Neural crest cell (in vitro differentiated cells): ENCODE data around the gene TMC1. TPM values are rescaled to one million over a fixed set of nuclear protein-coding genes. Genes with fewer than 3 reads are reported as not detected.
"Not testable (repeated sequence)": the region's sequence is repeated elsewhere in the genome, so short reads cannot be mapped to it uniquely, and the experiment has no call there.

Source experiments
- DNase-seq: peaks from one replicate; pipeline ENCODE4 v3.0.0; 2021; ENCODE audit warnings: low read depth, mixed read lengths, low spot score
- H3K27ac Mint-ChIP-seq: one replicate; pipeline ENCODE4 v1.8.0; 2021; ENCODE audit warnings: mild to moderate bottlenecking, mixed read lengths; ENCODE audit not compliant: unreplicated experiment
- H3K27me3 Mint-ChIP-seq: 2 replicates; pipeline ENCODE4 v1.8.0; 2021; ENCODE audit warnings: low read depth, mild to moderate bottlenecking, mixed read lengths
- H3K36me3 Mint-ChIP-seq: 2 replicates; pipeline ENCODE4 v1.8.0; 2021; ENCODE audit warnings: low read depth, mild to moderate bottlenecking, mixed read lengths
- H3K4me1 Mint-ChIP-seq: 2 replicates; pipeline ENCODE4 v1.8.0; 2021; ENCODE audit warnings: mixed read lengths
- H3K4me3 Mint-ChIP-seq: one replicate; pipeline ENCODE4 v1.8.0; 2021; ENCODE audit warnings: mild to moderate bottlenecking, mixed read lengths
- H3K9me3 Mint-ChIP-seq: 2 replicates; pipeline ENCODE4 v1.8.0; 2021; ENCODE audit warnings: mixed read lengths
- CTCF ChIP-seq: fragments of 200-600 bp; sonication (generic); conservative IDR thresholded peaks from 2 replicates; pipeline ENCODE4 v1.5.0; 2021; ENCODE audit warnings: antibody characterized with exemption, mild to moderate bottlenecking
- total RNA-seq: library from RNA; stranded (reverse); gene quantifications from 2 replicates; pipeline ENCODE4 v1.2.1, GENCODE V29; 2021

The TMC1 gene
- total RNA-seq, 1 donor from 2014 or later, result 0.33 TPM

DNA sequence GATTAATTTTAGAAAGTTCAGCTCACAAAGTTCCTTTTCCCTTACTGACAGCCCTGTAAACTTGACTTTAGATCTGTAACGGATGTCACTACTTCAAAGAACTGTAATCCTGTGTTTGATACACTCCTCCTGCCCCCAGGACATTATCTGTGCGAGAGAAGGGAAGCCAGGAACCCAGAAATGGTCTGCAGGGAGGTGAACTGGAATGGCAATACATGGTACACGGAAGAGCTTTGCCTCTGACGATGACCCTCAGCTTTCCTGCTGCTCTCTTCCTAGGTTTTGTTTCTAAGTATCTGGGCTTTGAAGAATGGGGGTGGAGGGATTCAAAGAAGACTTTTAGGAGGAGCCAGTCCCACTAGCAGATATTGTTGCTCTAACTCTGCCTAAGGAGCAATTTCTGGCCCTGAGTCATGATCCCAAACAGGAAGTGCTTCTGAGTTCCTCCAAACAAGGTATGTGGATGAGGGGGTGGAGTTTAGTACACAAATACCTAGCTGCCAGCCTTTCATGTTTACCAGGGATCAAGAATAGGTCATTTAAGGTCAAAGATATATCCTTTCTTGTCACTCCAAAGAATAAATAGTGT, 43.4 kb upstream of the TMC1 start:
- H3K9me3 Mint-ChIP-seq, result peaks cover 2% of the 10 kb centered on the region
- no peaks in the 10 kb centered on the region for H3K27me3 Mint-ChIP-seq
- no peaks in the 10 kb centered on the region for H3K36me3 Mint-ChIP-seq
- no peak for TF ChIP-seq CTCF
- DNase-seq, result no peak
- peak overlapping the region; percentile 0 for H3K27ac Mint-ChIP-seq
- peaks cover 9% of the 10 kb centered on the region for H3K4me1 Mint-ChIP-seq
- no peak overlapping the region for H3K4me3 Mint-ChIP-seq

DNA sequence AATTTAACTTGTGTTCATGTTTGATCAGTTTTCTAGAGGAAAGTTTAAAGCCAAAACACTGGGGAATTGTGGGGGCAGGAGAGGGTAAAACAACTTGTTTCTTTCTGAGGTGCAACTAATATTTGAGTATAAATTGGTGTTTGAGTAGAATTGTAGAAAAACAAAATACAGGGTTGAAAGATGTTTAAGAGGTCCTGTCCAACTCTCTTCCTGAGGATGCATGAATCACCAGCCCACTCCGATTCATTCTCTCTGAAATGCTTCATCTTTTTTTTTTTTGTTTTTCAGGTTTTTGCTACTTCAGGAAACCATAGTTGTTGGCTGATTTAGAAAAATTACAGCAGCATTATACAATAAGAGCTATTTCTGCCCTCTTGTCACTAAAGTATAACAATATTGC, 42.4 kb upstream of the TMC1 start:
- no peaks in the 10 kb centered on the region for H3K36me3 Mint-ChIP-seq

GRCh38 chr9:72480261-72480660, 41.1 kb upstream of the TMC1 start:
- not testable (repeated sequence) for H3K27me3 Mint-ChIP-seq, H3K4me3 Mint-ChIP-seq, DNase-seq, H3K27ac Mint-ChIP-seq, H3K36me3 Mint-ChIP-seq, H3K9me3 Mint-ChIP-seq
- peaks cover 23% of the 10 kb centered on the region for H3K4me1 Mint-ChIP-seq

More for the DNA sequence above, 42.4 kb upstream of the TMC1 start:
- no peak for DNase-seq
- H3K4me1 Mint-ChIP-seq, result peaks cover 11% of the 10 kb centered on the region
- no peaks in the 10 kb centered on the region for H3K27me3 Mint-ChIP-seq
- no peak overlapping the region for H3K27ac Mint-ChIP-seq
- H3K9me3 Mint-ChIP-seq, result peaks cover 2% of the 10 kb centered on the region
- TF ChIP-seq CTCF, result no peak
- no peak overlapping the region for H3K4me3 Mint-ChIP-seq

- Mint-ChIP-seq H3K9me3 (peaks cover 2% of the 10 kb centered on the region), H3K27ac (no peak overlapping the region)
Measured at GRCh38 chr9:72480921-72481320, 40.5 kb upstream of the TMC1 start.

DNA sequence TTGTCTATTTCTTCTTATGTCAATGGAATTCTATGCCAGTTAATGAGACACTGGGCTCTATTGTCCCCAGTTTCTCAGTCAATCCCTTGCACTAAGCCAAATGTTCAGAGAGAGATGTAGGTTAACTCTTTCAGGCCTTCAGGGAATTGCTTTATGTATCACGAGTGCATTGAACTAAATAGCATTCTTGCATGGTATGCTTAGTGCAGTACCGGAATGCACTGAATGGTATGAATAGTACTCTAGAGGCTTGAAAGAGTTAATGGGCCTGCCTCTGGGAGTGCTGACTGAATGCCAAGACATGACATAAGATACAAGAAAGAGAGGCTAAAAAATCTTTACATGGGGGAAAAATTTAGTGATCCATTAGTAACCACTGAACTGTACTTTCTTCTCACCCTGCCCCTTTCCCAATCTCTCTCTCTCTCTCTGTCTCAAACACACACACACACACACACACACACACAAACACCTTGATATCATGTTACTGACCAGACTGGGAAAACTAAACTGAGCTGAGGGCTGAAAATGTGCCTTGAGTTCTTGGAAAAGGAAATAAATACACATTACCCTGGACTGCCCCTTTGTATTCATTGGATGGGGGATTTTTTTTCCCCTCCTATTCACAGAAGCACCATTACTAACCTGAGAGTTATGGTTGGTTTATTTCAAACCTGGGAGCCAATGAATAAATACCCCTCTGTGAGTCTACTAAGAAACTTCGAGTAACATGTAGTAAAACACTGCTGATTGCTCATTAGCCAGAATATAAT, 35.4 kb upstream of the TMC1 start:
- no peaks in the 10 kb centered on the region for H3K36me3 Mint-ChIP-seq
- TF ChIP-seq CTCF, result no peak
- peaks cover 14% of the 10 kb centered on the region for H3K4me1 Mint-ChIP-seq
- no peaks in the 10 kb centered on the region for H3K27me3 Mint-ChIP-seq
- H3K27ac Mint-ChIP-seq, result no peak overlapping the region
- H3K4me3 Mint-ChIP-seq, result no peak overlapping the region
- DNase-seq, result no peak
- H3K9me3 Mint-ChIP-seq, result peaks cover 2% of the 10 kb centered on the region

More at GRCh38 chr9:72480921-72481320, 40.5 kb upstream of the TMC1 start:
- peaks cover 23% of the 10 kb centered on the region for H3K4me1 Mint-ChIP-seq
- no peaks in the 10 kb centered on the region for H3K36me3 Mint-ChIP-seq
- H3K4me3 Mint-ChIP-seq, result no peak overlapping the region
- DNase-seq, result no peak
- no peaks in the 10 kb centered on the region for H3K27me3 Mint-ChIP-seq
- no peak for TF ChIP-seq CTCF

DNA sequence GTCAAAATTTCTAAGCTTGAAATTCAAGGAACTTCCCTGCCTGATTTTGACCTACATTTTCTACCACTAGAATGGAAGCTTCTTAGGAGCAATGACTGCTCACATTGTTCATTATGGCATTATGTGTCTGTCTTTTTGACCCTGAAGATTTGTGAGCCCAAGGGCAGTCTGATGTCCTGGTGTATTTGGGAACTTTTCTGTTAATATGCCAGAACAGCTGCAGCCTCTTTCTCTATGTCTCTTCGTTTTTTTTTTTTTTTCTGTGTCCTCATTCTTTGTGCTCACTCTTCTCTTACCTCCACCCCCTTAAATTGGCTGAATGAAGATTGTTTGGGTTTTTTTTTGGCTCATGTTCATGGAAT, 34.8 kb upstream of the TMC1 start:
- Mint-ChIP-seq H3K4me1 (peaks cover 14% of the 10 kb centered on the region), H3K4me3 (no peak overlapping the region), H3K27ac (no peak overlapping the region), H3K9me3 (peaks cover 2% of the 10 kb centered on the region), H3K27me3 (no peaks in the 10 kb centered on the region), H3K36me3 (no peaks in the 10 kb centered on the region)
- DNase-seq, result no peak
- no peak for TF ChIP-seq CTCF

- H3K27ac Mint-ChIP-seq, H3K27me3 Mint-ChIP-seq, H3K36me3 Mint-ChIP-seq, H3K9me3 Mint-ChIP-seq, H3K4me3 Mint-ChIP-seq, DNase-seq: not testable (repeated sequence)
- H3K4me1 Mint-ChIP-seq, result peaks cover 14% of the 10 kb centered on the region
Measured at GRCh38 chr9:72487665-72488064, 33.7 kb upstream of the TMC1 start.
